Large intestine (tissue), 3 donors: ENCODE data around the gene KLHL11. TPM values are rescaled to one million over a fixed set of nuclear protein-coding genes. Genes with fewer than 3 reads are reported as not detected.

Experiments used
- DNase-seq, 2 donors: peaks; one replicate each; pipeline versions ENCODE4 v3.0.0 to v3.0.0-alpha.2; 2013
- H3K27ac ChIP-seq: one replicate; pipeline ENCODE4 v1.5.1; 2013; ENCODE audit warnings: low read length
- H3K27me3 ChIP-seq: 2 replicates; pipeline ENCODE4 v1.6.1; 2013; ENCODE audit warnings: low read length; ENCODE audit not compliant: control insufficient read depth, insufficient read depth
- H3K36me3 ChIP-seq: 2 replicates; pipeline ENCODE4 v1.6.1; 2013; ENCODE audit warnings: low read length; ENCODE audit not compliant: control insufficient read depth, insufficient read depth
- H3K4me1 ChIP-seq: one replicate; pipeline ENCODE4 v1.6.1; 2013; ENCODE audit warnings: low read length; ENCODE audit not compliant: control insufficient read depth, insufficient read depth
- H3K4me3 ChIP-seq: one replicate; pipeline ENCODE4 v1.5.1; 2013; ENCODE audit warnings: low read length
- H3K9me3 ChIP-seq: one replicate; pipeline ENCODE4 v1.6.1; 2013; ENCODE audit warnings: mild to moderate bottlenecking, low read depth, low read length, moderate library complexity; ENCODE audit not compliant: control insufficient read depth
- WGBS: methylation state at CpG from one replicate; pipeline ENCODE4 v1.1.5; 2013; ENCODE audit warnings: low lambda C conversion rate; ENCODE audit not compliant: insufficient coverage; 5-methylcytosine and 5-hydroxymethylcytosine counted together
- polyA plus RNA-seq: library from polyadenylated mRNA; unstranded; fragments of 120-200 nt; gene quantifications from one replicate; pipeline ENCODE4 v1.2.1, GENCODE V29; 2013

Gene KLHL11
- polyA plus RNA-seq, 1 donor: 5.6 TPM

GRCh38 chr17:41906465-41907184 lies 41.4 kb upstream of the KLHL11 start:
- no peak for DNase-seq
- Histone ChIP-seq H3K36me3 (peaks cover 81% of the 10 kb centered on the region), H3K27me3 (no peaks in the 10 kb centered on the region), H3K4me1 (peaks cover 61% of the 10 kb centered on the region), H3K4me3 (no peak overlapping the region), H3K9me3 (no peaks in the 10 kb centered on the region), H3K27ac (peak overlapping the region; percentile 83)
- WGBS: 64% methylated on average over 3 of the region's 15 CpGs

GRCh38 chr17:41905172-41905571 lies 39.9 kb upstream of the KLHL11 start:
- Histone ChIP-seq H3K4me1 (peaks cover 66% of the 10 kb centered on the region), H3K27ac (peak overlapping the region; percentile 92), H3K9me3 (no peaks in the 10 kb centered on the region), H3K27me3 (no peaks in the 10 kb centered on the region), H3K4me3 (no peak overlapping the region), H3K36me3 (peaks cover 81% of the 10 kb centered on the region)
- DNase-seq: peak; percentile 80 to 88
- no CpG with 5 or more reads among the region's 4 CpGs for WGBS

GRCh38 chr17:41904242-41904841 lies 39.1 kb upstream of the KLHL11 start:
- H3K36me3 ChIP-seq: peaks cover 80% of the 10 kb centered on the region
- H3K9me3 ChIP-seq: no peaks in the 10 kb centered on the region
- no peak for DNase-seq
- peak overlapping the region; percentile 92 for H3K27ac ChIP-seq
- WGBS: 80% methylated on average over 1 of the region's 7 CpGs
- no peaks in the 10 kb centered on the region for H3K27me3 ChIP-seq
- no peak overlapping the region for H3K4me3 ChIP-seq
- H3K4me1 ChIP-seq: peaks cover 66% of the 10 kb centered on the region

GRCh38 chr17:41901646-41902045 lies 36.4 kb upstream of the KLHL11 start:
- no peak overlapping the region for H3K4me3 ChIP-seq
- peak overlapping the region; percentile 50 for H3K27ac ChIP-seq
- H3K36me3 ChIP-seq: peaks cover 94% of the 10 kb centered on the region
- no peaks in the 10 kb centered on the region for H3K9me3 ChIP-seq
- WGBS: no CpG with 5 or more reads among the region's 11 CpGs
- peaks cover 43% of the 10 kb centered on the region for H3K4me1 ChIP-seq
- no peaks in the 10 kb centered on the region for H3K27me3 ChIP-seq
- DNase-seq: peak in 1 of 2 donors; percentile 73

- H3K36me3 ChIP-seq: peaks cover 95% of the 10 kb centered on the region
- no CpG with 5 or more reads among the region's 6 CpGs for WGBS
- no peak overlapping the region for H3K27ac ChIP-seq
Observed at GRCh38 chr17:41896726-41897125, 31.5 kb upstream of the KLHL11 start.

GRCh38 chr17:41895617-41896016 lies 30.4 kb upstream of the KLHL11 start:
- no CpG with 5 or more reads among the region's 5 CpGs for WGBS
- no peak for DNase-seq
- Histone ChIP-seq H3K9me3 (no peaks in the 10 kb centered on the region), H3K4me1 (peaks cover 8% of the 10 kb centered on the region), H3K27ac (peak overlapping the region; percentile 26), H3K4me3 (no peak overlapping the region), H3K36me3 (peaks cover 94% of the 10 kb centered on the region), H3K27me3 (no peaks in the 10 kb centered on the region)

More at GRCh38 chr17:41896726-41897125, 31.5 kb upstream of the KLHL11 start:
- Histone ChIP-seq H3K27me3 (no peaks in the 10 kb centered on the region), H3K9me3 (no peaks in the 10 kb centered on the region), H3K4me1 (peaks cover 14% of the 10 kb centered on the region), H3K4me3 (no peak overlapping the region)
- no peak for DNase-seq

GRCh38 chr17:41894791-41895331 lies 29.6 kb upstream of the KLHL11 start:
- no peaks in the 10 kb centered on the region for H3K9me3 ChIP-seq
- no CpG with 5 or more reads among the region's 7 CpGs for WGBS
- H3K36me3 ChIP-seq: peaks cover 90% of the 10 kb centered on the region
- DNase-seq: no peak
- H3K4me3 ChIP-seq: no peak overlapping the region
- no peak overlapping the region for H3K27ac ChIP-seq
- peaks cover 8% of the 10 kb centered on the region for H3K4me1 ChIP-seq
- H3K27me3 ChIP-seq: no peaks in the 10 kb centered on the region

GRCh38 chr17:41893384-41893783 lies 28.2 kb upstream of the KLHL11 start:
- no peak for DNase-seq
- H3K4me1 ChIP-seq: peaks cover 8% of the 10 kb centered on the region
- peaks cover 85% of the 10 kb centered on the region for H3K36me3 ChIP-seq
- no peaks in the 10 kb centered on the region for H3K9me3 ChIP-seq
- H3K4me3 ChIP-seq: no peak overlapping the region
- WGBS: no CpG with 5 or more reads among the region's 3 CpGs
- no peaks in the 10 kb centered on the region for H3K27me3 ChIP-seq
- H3K27ac ChIP-seq: no peak overlapping the region

- peaks cover 8% of the 10 kb centered on the region for H3K4me1 ChIP-seq
- no CpG with 5 or more reads among the region's 4 CpGs for WGBS
- DNase-seq: peak; percentile 82 to 84
- peak overlapping the region; percentile 91 for H3K27ac ChIP-seq
- peaks cover 84% of the 10 kb centered on the region for H3K36me3 ChIP-seq
- no peak overlapping the region for H3K4me3 ChIP-seq
- no peaks in the 10 kb centered on the region for H3K9me3 ChIP-seq
- no peaks in the 10 kb centered on the region for H3K27me3 ChIP-seq
Observed at GRCh38 chr17:41892021-41892376, 26.8 kb upstream of the KLHL11 start.

GRCh38 chr17:41891135-41892020 lies 26.2 kb upstream of the KLHL11 start:
- no peak for DNase-seq
- no CpG with 5 or more reads among the region's 7 CpGs for WGBS
- Histone ChIP-seq H3K27me3 (no peaks in the 10 kb centered on the region), H3K4me3 (no peak overlapping the region), H3K9me3 (no peaks in the 10 kb centered on the region), H3K36me3 (peaks cover 84% of the 10 kb centered on the region), H3K27ac (peak overlapping the region; percentile 91), H3K4me1 (peaks cover 8% of the 10 kb centered on the region)
